ENCODE data around the gene GRK3. TPM values are rescaled to one million over a fixed set of nuclear protein-coding genes. Genes with fewer than 3 reads are reported as not detected.
"Not testable (repeated sequence)": the region's sequence is repeated elsewhere in the genome, so short reads cannot be mapped to it uniquely, and the experiment has no call there.

GRK3 gene
- total RNA-seq, 1 donor from 2014 or later, result 7.1 TPM

GRCh38 chr22:25531677-25532076, 32.8 kb upstream of the GRK3 start:
- H3K4me1 Mint-ChIP-seq (ENCODE audit: unreplicated experiment); DNase-seq (ENCODE audit: low spot score); H3K9me3 Mint-ChIP-seq (ENCODE audit: unreplicated experiment); H3K36me3 Mint-ChIP-seq (ENCODE audit: low read depth, unreplicated experiment); H3K27me3 Mint-ChIP-seq (ENCODE audit: unreplicated experiment); H3K27ac Mint-ChIP-seq (ENCODE audit: unreplicated experiment); H3K4me3 Mint-ChIP-seq (ENCODE audit: unreplicated experiment): not testable (repeated sequence)

DNA sequence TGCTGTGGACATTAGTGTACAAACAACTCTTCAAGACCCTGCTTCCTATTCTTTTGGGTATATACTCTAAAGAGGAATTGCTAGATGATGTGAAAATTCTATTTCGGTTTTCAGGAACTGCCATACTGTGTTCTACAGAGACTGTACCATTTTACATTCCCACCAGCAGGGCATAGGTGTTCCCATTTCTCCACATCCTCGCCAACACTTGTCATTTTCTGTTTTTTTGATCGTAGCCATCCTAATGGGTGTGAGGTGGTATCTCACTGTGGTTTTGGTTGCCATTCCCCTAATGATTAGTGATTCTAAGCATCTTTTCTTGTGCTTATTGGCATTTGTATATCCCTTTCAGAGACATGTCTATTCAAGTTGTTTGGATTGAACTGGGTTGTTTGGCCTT, 29.8 kb upstream of the GRK3 start:
- no peak overlapping the region for H3K4me3 Mint-ChIP-seq (ENCODE audit: unreplicated experiment)
- H3K27ac Mint-ChIP-seq (ENCODE audit: unreplicated experiment), result no peak overlapping the region
- H3K27me3 Mint-ChIP-seq (ENCODE audit: unreplicated experiment), result no peaks in the 10 kb centered on the region
- no peak for DNase-seq (ENCODE audit: low spot score)
- H3K36me3 Mint-ChIP-seq (ENCODE audit: low read depth, unreplicated experiment), result no peaks in the 10 kb centered on the region
- H3K4me1 Mint-ChIP-seq (ENCODE audit: unreplicated experiment), result no peaks in the 10 kb centered on the region
- no peak for TF ChIP-seq CTCF (IDR thresholded peaks at IDR 0.05; ENCODE audit: unreplicated experiment)
- H3K9me3 Mint-ChIP-seq (ENCODE audit: unreplicated experiment), result no peaks in the 10 kb centered on the region

DNA sequence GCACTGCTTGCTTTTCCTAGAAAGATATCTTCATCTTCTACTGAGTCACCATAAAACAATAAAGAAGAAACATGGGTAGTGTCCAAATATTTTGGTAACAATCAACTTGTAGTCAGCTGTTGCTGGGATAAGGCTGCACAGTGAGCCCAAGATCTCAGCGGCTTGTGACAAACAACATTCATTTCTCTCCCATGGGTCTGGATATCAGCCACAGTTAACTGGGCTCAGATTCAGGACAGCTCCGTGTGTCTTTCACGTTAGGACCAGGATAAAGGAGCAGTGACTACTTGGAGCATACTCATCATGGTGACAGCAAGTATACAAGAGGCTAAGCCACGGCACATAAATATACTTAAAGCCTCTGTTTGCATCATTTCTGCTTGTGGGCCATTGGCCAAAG, 27.9 kb upstream of the GRK3 start:
- Mint-ChIP-seq H3K9me3 (ENCODE audit: unreplicated experiment) (no peaks in the 10 kb centered on the region), H3K36me3 (ENCODE audit: low read depth, unreplicated experiment) (no peaks in the 10 kb centered on the region), H3K4me1 (ENCODE audit: unreplicated experiment) (no peaks in the 10 kb centered on the region), H3K4me3 (ENCODE audit: unreplicated experiment) (no peak overlapping the region), H3K27ac (ENCODE audit: unreplicated experiment) (no peak overlapping the region), H3K27me3 (ENCODE audit: unreplicated experiment) (peaks cover 3% of the 10 kb centered on the region)
- DNase-seq (ENCODE audit: low spot score), result no peak
- TF ChIP-seq CTCF (IDR thresholded peaks at IDR 0.05; ENCODE audit: unreplicated experiment), result no peak

GRCh38 chr22:25540166-25540907, 24.1 kb upstream of the GRK3 start:
- H3K27me3 Mint-ChIP-seq (ENCODE audit: unreplicated experiment), result peaks cover 3% of the 10 kb centered on the region
- no peaks in the 10 kb centered on the region for H3K9me3 Mint-ChIP-seq (ENCODE audit: unreplicated experiment)
- no peak for TF ChIP-seq CTCF (IDR thresholded peaks at IDR 0.05; ENCODE audit: unreplicated experiment)
- H3K36me3 Mint-ChIP-seq (ENCODE audit: low read depth, unreplicated experiment), result no peaks in the 10 kb centered on the region
- no peak for DNase-seq (ENCODE audit: low spot score)
- H3K27ac Mint-ChIP-seq (ENCODE audit: unreplicated experiment), result no peak overlapping the region
- no peaks in the 10 kb centered on the region for H3K4me1 Mint-ChIP-seq (ENCODE audit: unreplicated experiment)
- H3K4me3 Mint-ChIP-seq (ENCODE audit: unreplicated experiment), result no peak overlapping the region

- Mint-ChIP-seq H3K27ac (ENCODE audit: unreplicated experiment) (no peak overlapping the region), H3K4me1 (ENCODE audit: unreplicated experiment) (no peaks in the 10 kb centered on the region), H3K27me3 (ENCODE audit: unreplicated experiment) (peaks cover 3% of the 10 kb centered on the region), H3K36me3 (ENCODE audit: low read depth, unreplicated experiment) (no peaks in the 10 kb centered on the region), H3K4me3 (ENCODE audit: unreplicated experiment) (no peak overlapping the region), H3K9me3 (ENCODE audit: unreplicated experiment) (no peaks in the 10 kb centered on the region)
- no peak for TF ChIP-seq CTCF (IDR thresholded peaks at IDR 0.05; ENCODE audit: unreplicated experiment)
- DNase-seq (ENCODE audit: low spot score), result no peak
Measured at GRCh38 chr22:25540908-25541660, 23.4 kb upstream of the GRK3 start.

All from endothelial cell (in vitro differentiated cells).